K562 (cell line): ENCODE data around the gene APCDD1. TPM values are rescaled to one million over a fixed set of nuclear protein-coding genes. Genes with fewer than 3 reads are reported as not detected.

Experiments
- ATAC-seq: fragments of 200-7000 bp; cut with Tn5 transposase; 3 replicates; pipeline ENCODE4 v1.9.1; 2020; ENCODE audit warnings: moderate library complexity
- BruUV-seq: library from RNA; stranded (reverse); fragments of 400-500 nt; replicated peaks from 2 replicates; lab custom pipeline; 2021; lab: Mats Ljungman, UMichigan
- CTCF ChIA-PET: fragments of 300-600 bp; formaldehyde crosslinking; extraction: SDS; loops from one replicate; lab custom pipeline; 2021; ENCODE audit warnings: low intra/inter-chr PET ratio; lab: Yijun Ruan, JAX
- POLR2A ChIA-PET: fragments of 300-600, 350-650 bp; sonication (Branson Sonifier 250); formaldehyde crosslinking; extraction: SDS; loops from one replicate; lab custom pipeline; 2021; ENCODE audit warnings: antibody characterized with exemption, inconsistent platforms; lab: Yijun Ruan, JAX
- DNase-seq, 4 experiments: peaks; one replicate each; pipeline versions ENCODE4 v3.0.0 to v3.0.0-alpha.2; 2011 to 2018; ENCODE audit warnings: low spot score in 3 of 4, mixed read lengths in 3 of 4; ENCODE audit errors: extremely low read depth in 1 of 4
- FAIRE-seq: peaks from 2 replicates; lab custom pipeline; 2011; peaks lifted over from hg19 to GRCh38; lab: Jason Lieb, UNC
- H2AFZ ChIP-seq: 2 replicates; pipeline ENCODE4 v1.6.0; 2011; ENCODE audit warnings: low read depth, low read length, control low read depth, inconsistent platforms
- H3K27ac ChIP-seq: fragments of 200-600 bp; 3 replicates; pipeline ENCODE4 v1.8.0; 2011; ENCODE audit warnings: low read depth, mild to moderate bottlenecking, control low read depth, inconsistent platforms, low read length, moderate library complexity, mixed read lengths; ENCODE audit errors: extremely low read depth
- H3K27me3 ChIP-seq, 2 experiments: fragments of 300-600 bp in 1 of 2; 2 replicates in 1 of 2; 3 replicates in 1 of 2; pipeline versions ENCODE4 v1.6.0 to v1.8.0; 2011; ENCODE audit warnings: inconsistent platforms in 2 of 2, low read length in 2 of 2, mild to moderate bottlenecking in 1 of 2, mixed read lengths in 1 of 2, moderate library complexity in 1 of 2; ENCODE audit not compliant: control insufficient read depth in 2 of 2, insufficient read depth in 2 of 2
- H3K36me3 ChIP-seq: fragments of 300-600 bp; 3 replicates; pipeline ENCODE4 v1.8.0; 2011; ENCODE audit warnings: mild to moderate bottlenecking, low read length, inconsistent platforms; ENCODE audit not compliant: control insufficient read depth, insufficient read depth
- H3K4me1 ChIP-seq, 2 experiments: fragments of 200-600 bp in 1 of 2; replicated peaks in 1 of 2; 2 replicates in 1 of 2; 3 replicates in 1 of 2; pipeline versions ENCODE4 v1.5.1 to v1.8.0; 2011; ENCODE audit warnings: inconsistent platforms in 2 of 2, low read length in 2 of 2, mild to moderate bottlenecking in 1 of 2, mixed read lengths in 1 of 2, moderate library complexity in 1 of 2; ENCODE audit not compliant: control insufficient read depth in 2 of 2, insufficient read depth in 2 of 2
- H3K4me2 ChIP-seq: 2 replicates; pipeline ENCODE4 v1.6.1; 2011; ENCODE audit warnings: low read length, control low read depth, inconsistent platforms, mixed read lengths; ENCODE audit not compliant: insufficient read depth
- H3K4me3 ChIP-seq: fragments of 200-600 bp; sonication (generic), shearing (Covaris generic); 2 replicates; pipeline ENCODE4 v1.5.1; 2016; ENCODE audit warnings: control low read depth, inconsistent platforms
- H3K79me2 ChIP-seq: fragments of 200-600 bp; 3 replicates; pipeline ENCODE4 v1.8.0; 2011; ENCODE audit warnings: low read length, inconsistent platforms; ENCODE audit not compliant: control insufficient read depth, insufficient read depth
- H3K9ac ChIP-seq, 2 experiments: 2 replicates each; pipeline versions ENCODE4 v1.6.0 to v1.6.1; 2011; ENCODE audit warnings: low read depth in 2 of 2, low read length in 2 of 2, control low read depth in 1 of 2, inconsistent platforms in 1 of 2, mild to moderate bottlenecking in 1 of 2, mixed read lengths in 1 of 2; ENCODE audit not compliant: insufficient read depth in 1 of 2
- H3K9me1 ChIP-seq: one replicate; pipeline ENCODE4 v1.6.0; 2011; ENCODE audit warnings: inconsistent platforms, mild to moderate bottlenecking, low read length, moderate library complexity; ENCODE audit not compliant: control insufficient read depth, insufficient read depth
- H3K9me3 ChIP-seq: replicated peaks from 2 replicates; pipeline ENCODE4 v1.5.1; 2011; ENCODE audit warnings: low read depth, low read length, inconsistent platforms; ENCODE audit not compliant: control insufficient read depth, insufficient read depth
- H4K20me1 ChIP-seq: replicated peaks from 2 replicates; pipeline ENCODE4 v1.6.1; 2011; ENCODE audit warnings: low read length, inconsistent platforms, mixed read lengths; ENCODE audit not compliant: control insufficient read depth, insufficient read depth
- E2F1 ChIP-seq: sonication (generic); formaldehyde crosslinking; IDR thresholded peaks from 2 replicates; pipeline ENCODE4 v1.8.1; 2023; ENCODE audit warnings: mild to moderate bottlenecking, missing genetic modification reagents, moderate library complexity
- ELK1 ChIP-seq: sonication (generic); formaldehyde crosslinking; IDR thresholded peaks from 2 replicates; pipeline ENCODE4 v1.8.1; 2022; ENCODE audit warnings: missing genetic modification reagents
- FUS ChIP-seq: fragments of 200-400 bp; formaldehyde crosslinking; optimal IDR thresholded peaks from 2 replicates; pipeline ENCODE3; 2017; ENCODE audit warnings: low read depth, low read length
- IRF9 ChIP-seq: fragments of 450-650 bp; IDR thresholded peaks from 2 replicates; pipeline ENCODE4 v1.6.1; 2016; ENCODE audit warnings: missing biosample characterization, missing genetic modification characterization
- KLF13 ChIP-seq: fragments of 450-650 bp; IDR thresholded peaks from 2 replicates; pipeline ENCODE4 v1.6.1; 2016; ENCODE audit warnings: missing genetic modification characterization, low read depth, mild to moderate bottlenecking, missing compliant biosample characterization, moderate library complexity, borderline replicate concordance
- NCOA6 ChIP-seq: fragments of 450-650 bp; IDR thresholded peaks from 2 replicates; pipeline ENCODE4 v1.6.1; 2017; ENCODE audit warnings: mild to moderate bottlenecking
- THRA ChIP-seq: fragments of 450-650 bp; IDR thresholded peaks from 2 replicates; pipeline ENCODE4 v1.6.1; 2017; ENCODE audit warnings: mild to moderate bottlenecking, moderate library complexity
- TRIM24 ChIP-seq, 2 experiments: fragments of 450-650 bp; IDR thresholded peaks; 2 replicates each; pipeline ENCODE4 v1.6.1; 2016
- ZNF124 ChIP-seq: sonication (generic); formaldehyde crosslinking; IDR thresholded peaks from 2 replicates; pipeline ENCODE4 v1.8.1; 2022; ENCODE audit warnings: missing genetic modification reagents
- ZNF518B ChIP-seq: fragments of 250-450 bp; sonication (Bioruptor Pico); IDR thresholded peaks from 2 replicates; pipeline ENCODE4 v1.5.0; 2021; ENCODE audit warnings: mild to moderate bottlenecking, moderate library complexity
- in situ Hi-C: fragments of 300-500 bp; cut with MboI; formaldehyde crosslinking; loops from 4 replicates; pipeline ENCODE4 v1.15.0; 2018; ENCODE audit warnings: inconsistent platforms, mixed read lengths
- intact Hi-C: fragments of 100-400 bp; cut with micrococcal nuclease; formaldehyde crosslinking; loops from 2 replicates; pipeline ENCODE4 v1.14.2; 2022
- polyA plus RNA-seq, 8 experiments: library from polyadenylated mRNA; depleted of rRNA in 4 of 8; stranded (reverse) in 5 of 8; unstranded in 3 of 8; fragments of >200 nt; fragmentation: Nextera tagmentation in 2 of 8; fragmentation: Illumina TruSeq in 1 of 8; extraction: Ambion mirVana in 2 of 8; extraction: Trizol in 1 of 8; gene quantifications; 2 replicates each; pipeline versions ENCODE4 v1.2.1 to v1.2.3, GENCODE V29; 2011 to 2014; ENCODE audit warnings: inconsistent platforms in 1 of 8, missing spikeins in 1 of 8
- total RNA-seq, 7 experiments: library from RNA; depleted of rRNA in 6 of 7; stranded (reverse); fragments of >200 nt in 6 of 7; fragmentation: Illumina TruSeq in 2 of 7; extraction: Trizol in 2 of 7; gene quantifications; 2 replicates each; pipeline versions ENCODE4 v1.2.1 to v1.2.3, GENCODE V29; 2011 to 2021; ENCODE audit warnings: low replicate concordance in 1 of 7

The APCDD1 gene
- total and polyA plus RNA-seq, 9 of the 15 experiments (the other 6 are each of a cell fraction or from before 2014, with no cell fraction given) = 0.07 TPM; not detected in 8

GRCh38 chr18:10418836-10419235 is 35.6 kb upstream of the APCDD1 start:
- no peaks in the 10 kb centered on the region for H3K9me3 ChIP-seq
- no peak overlapping the region for H3K27ac ChIP-seq
- H4K20me1 ChIP-seq = no peaks in the 10 kb centered on the region; the same call in 1 of the 2 replicates
- FAIRE-seq = no peak
- peaks cover 8 to 18% of the 10 kb centered on the region in 2 experiments; a peak in 4 of 5 replicates for H3K4me1 ChIP-seq
- H3K79me2 ChIP-seq = no peaks in the 10 kb centered on the region
- intact Hi-C loops (no loop called here), in situ Hi-C loops (no loop called here)
- peaks cover 2 to 35% of the 10 kb centered on the region in 2 experiments; a peak in 3 of 5 replicates for H3K27me3 ChIP-seq
- H3K4me3 ChIP-seq = no peak overlapping the region
- ChIA-PET POLR2A (interaction anchor here (1.0 to 2.4 kb wide), 2 partner anchors 8 to 128 kb away, joined by 3 to 9 read pairs; no protein-coding TSS in a partner anchor), CTCF (no interaction called here)
- no peak for ATAC-seq
- no TSS peak for BruUV-seq
- H3K9me1 ChIP-seq = no peaks in the 10 kb centered on the region
- H3K4me2 ChIP-seq = no peak overlapping the region
- no peak overlapping the region for H3K9ac ChIP-seq
- no peak for TF ChIP-seq TRIM24 (IDR thresholded peaks at IDR 0.05)
- TF ChIP-seq ELK1 = no peak
- no peak for TF ChIP-seq THRA
- TF ChIP-seq E2F1 = no peak
- TF ChIP-seq ZNF124 (CRISPR knock-in tag) = no peak
- TF ChIP-seq KLF13 (tag) = no peak
- no peak for TF ChIP-seq FUS
- no peak for TF ChIP-seq IRF9
- no peak for TF ChIP-seq ZNF518B (CRISPR knock-in tag)
- no peak for TF ChIP-seq NCOA6
- DNase-seq = no peak
- no peak overlapping the region for H2AFZ ChIP-seq
- H3K36me3 ChIP-seq = no peaks in the 10 kb centered on the region
